Astrocyte (in vitro differentiated cells and primary cell): ENCODE measurements around the gene SLC6A1.

Experiments used
- EZH2 ChIP-seq: IDR thresholded peaks from 2 replicates; pipeline ENCODE4 v1.6.1; 2012; ENCODE audit warnings: mild to moderate bottlenecking, low read length, inconsistent platforms; ENCODE audit not compliant: insufficient read depth
- TF ChIP-seq, protein P1 (sequence below): IDR thresholded peaks from 2 replicates; pipeline ENCODE4 v1.5.1; 2011; ENCODE audit warnings: low read depth, mild to moderate bottlenecking, inconsistent platforms, low read length, moderate library complexity; ENCODE audit not compliant: insufficient read depth

- TF ChIP-seq, protein P1, sequence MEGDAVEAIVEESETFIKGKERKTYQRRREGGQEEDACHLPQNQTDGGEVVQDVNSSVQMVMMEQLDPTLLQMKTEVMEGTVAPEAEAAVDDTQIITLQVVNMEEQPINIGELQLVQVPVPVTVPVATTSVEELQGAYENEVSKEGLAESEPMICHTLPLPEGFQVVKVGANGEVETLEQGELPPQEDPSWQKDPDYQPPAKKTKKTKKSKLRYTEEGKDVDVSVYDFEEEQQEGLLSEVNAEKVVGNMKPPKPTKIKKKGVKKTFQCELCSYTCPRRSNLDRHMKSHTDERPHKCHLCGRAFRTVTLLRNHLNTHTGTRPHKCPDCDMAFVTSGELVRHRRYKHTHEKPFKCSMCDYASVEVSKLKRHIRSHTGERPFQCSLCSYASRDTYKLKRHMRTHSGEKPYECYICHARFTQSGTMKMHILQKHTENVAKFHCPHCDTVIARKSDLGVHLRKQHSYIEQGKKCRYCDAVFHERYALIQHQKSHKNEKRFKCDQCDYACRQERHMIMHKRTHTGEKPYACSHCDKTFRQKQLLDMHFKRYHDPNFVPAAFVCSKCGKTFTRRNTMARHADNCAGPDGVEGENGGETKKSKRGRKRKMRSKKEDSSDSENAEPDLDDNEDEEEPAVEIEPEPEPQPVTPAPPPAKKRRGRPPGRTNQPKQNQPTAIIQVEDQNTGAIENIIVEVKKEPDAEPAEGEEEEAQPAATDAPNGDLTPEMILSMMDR = no peak
- no peak for TF ChIP-seq EZH2
Measured at GRCh38 chr3:10980312-10980711, 12.2 kb upstream of the SLC6A1 start.
